ENCODE results near the gene BTBD10. TPM values are rescaled to one million over a fixed set of nuclear protein-coding genes. Genes with fewer than 3 reads are reported as not detected.

Gene BTBD10
- total RNA-seq, 4 donors from 2014 or later: 44.1 to 65.1 (median 50.4) TPM

DNA sequence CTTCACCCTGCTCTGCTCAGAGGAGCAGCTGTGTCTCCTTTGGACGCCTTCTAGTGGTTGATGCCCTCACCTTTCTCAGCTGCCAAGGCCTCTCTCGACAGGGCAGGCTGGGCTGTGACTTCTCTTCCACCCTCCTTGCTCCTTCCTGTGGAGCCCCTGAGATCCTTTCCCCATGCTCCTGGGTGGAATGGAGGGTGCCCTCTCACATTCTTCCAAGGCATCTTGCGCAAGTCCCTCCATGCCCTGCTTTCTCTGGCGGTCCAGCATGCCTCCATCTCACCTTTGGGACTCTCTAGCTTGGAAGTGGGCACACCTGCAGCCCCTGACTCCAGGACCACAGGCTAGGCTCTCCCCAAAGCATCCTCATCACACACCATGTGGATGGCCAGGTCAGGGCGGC lies 116.6 kb downstream of the BTBD10 start:
- Histone ChIP-seq H3K9me3 (no peaks in the 10 kb centered on the region), H3K4me1 (peaks cover 0 to 26% (median 0%) of the 10 kb centered on the region in 3 donors), H3K27ac (no peak overlapping the region), H3K4me3 (no peak overlapping the region), H3K36me3 (peaks cover 0 to 30% of the 10 kb centered on the region in 2 donors), H3K27me3 (no peaks in the 10 kb centered on the region)
- TF ChIP-seq POLR2A (IDR thresholded peaks at IDR 0.05) (no peak), EP300 (IDR thresholded peaks at IDR 0.05) (no peak)
- TF ChIP-seq, protein P1, sequence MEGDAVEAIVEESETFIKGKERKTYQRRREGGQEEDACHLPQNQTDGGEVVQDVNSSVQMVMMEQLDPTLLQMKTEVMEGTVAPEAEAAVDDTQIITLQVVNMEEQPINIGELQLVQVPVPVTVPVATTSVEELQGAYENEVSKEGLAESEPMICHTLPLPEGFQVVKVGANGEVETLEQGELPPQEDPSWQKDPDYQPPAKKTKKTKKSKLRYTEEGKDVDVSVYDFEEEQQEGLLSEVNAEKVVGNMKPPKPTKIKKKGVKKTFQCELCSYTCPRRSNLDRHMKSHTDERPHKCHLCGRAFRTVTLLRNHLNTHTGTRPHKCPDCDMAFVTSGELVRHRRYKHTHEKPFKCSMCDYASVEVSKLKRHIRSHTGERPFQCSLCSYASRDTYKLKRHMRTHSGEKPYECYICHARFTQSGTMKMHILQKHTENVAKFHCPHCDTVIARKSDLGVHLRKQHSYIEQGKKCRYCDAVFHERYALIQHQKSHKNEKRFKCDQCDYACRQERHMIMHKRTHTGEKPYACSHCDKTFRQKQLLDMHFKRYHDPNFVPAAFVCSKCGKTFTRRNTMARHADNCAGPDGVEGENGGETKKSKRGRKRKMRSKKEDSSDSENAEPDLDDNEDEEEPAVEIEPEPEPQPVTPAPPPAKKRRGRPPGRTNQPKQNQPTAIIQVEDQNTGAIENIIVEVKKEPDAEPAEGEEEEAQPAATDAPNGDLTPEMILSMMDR (IDR thresholded peaks at IDR 0.05): no peak
- WGBS, 2 donors (ENCODE audit: low coverage in 1 of 2): 82 to 100% methylated on average over 1 to 3 of the region's 5 CpGs
- ATAC-seq: no peak

DNA sequence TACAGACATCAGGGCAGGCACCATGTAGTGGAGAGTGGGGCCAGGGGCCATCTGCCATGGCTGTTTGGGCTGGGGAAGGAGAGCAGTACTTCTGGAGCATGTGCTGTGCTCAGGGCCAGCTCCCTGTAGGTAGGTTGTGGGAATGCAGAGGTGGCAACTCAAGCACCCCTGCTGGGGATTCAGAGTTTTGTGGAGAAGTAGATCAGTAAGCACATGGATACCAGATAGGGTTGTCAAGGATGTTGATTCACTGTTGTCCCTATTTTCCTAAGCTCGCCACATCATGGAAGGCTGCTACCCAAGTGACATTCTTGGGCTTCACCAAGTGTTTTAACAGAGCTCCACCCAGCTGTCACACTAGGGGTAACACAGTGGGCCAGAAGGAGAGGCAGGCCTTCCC lies 118.2 kb downstream of the BTBD10 start:
- ATAC-seq: no peak
- TF ChIP-seq EP300 (IDR thresholded peaks at IDR 0.05): no peak
- no peak for TF ChIP-seq POLR2A (IDR thresholded peaks at IDR 0.05)
- TF ChIP-seq, protein P1 (IDR thresholded peaks at IDR 0.05): no peak
- TF ChIP-seq POLR2AphosphoS5 (IDR thresholded peaks at IDR 0.05): no peak

DNA sequence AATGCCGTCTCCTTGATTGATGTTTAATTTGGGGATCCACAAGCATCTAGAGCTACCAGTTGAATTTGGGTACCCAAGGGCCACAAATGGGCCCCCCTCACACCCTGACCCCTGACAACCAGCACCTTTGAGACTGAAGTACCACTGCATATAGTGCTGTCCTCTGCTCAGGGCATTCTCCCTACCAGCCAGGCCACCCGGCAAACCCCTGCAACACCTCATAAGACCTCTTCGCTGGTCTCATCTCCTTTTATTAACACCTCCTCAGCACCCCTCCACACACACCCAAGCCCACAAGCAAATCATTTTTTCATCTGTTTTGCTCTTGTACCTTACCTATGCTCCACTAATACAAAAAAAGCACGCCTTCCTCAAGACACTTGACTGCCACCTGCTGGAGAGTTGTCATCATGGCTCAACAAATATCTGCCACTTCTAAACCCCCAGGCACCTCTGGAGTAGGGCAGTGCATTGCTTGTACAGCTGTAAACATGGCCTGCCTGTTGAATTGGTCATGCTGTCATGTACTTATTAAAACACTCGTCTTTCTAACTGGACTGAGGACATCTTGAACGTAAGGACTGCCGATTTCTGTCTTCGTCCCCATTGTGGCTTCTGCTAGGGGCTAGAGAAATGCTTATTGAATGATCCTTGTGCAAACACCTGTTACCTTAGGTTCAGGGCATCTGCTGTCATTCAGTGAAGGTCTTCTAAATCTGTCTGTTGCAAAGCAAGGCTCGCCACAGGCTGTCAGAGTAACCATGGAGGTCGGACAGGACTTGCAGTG lies 118.9 kb downstream of the BTBD10 start:
- peaks cover 0 to 22% of the 10 kb centered on the region in 2 donors for H3K36me3 ChIP-seq
- TF ChIP-seq, protein P1 (IDR thresholded peaks at IDR 0.05): peak; percentile 76 to 91 (median 81)
- no peak for TF ChIP-seq POLR2A (IDR thresholded peaks at IDR 0.05)
- no peak for TF ChIP-seq POLR2AphosphoS5 (IDR thresholded peaks at IDR 0.05)
- TF ChIP-seq EP300 (IDR thresholded peaks at IDR 0.05): no peak
- peaks cover 0 to 49% (median 6%) of the 10 kb centered on the region in 3 donors for H3K4me1 ChIP-seq
- ATAC-seq: peak; percentile 23
- 43 to 61% methylated on average over 5 to 8 of the region's 10 CpGs for WGBS, 2 donors (ENCODE audit: low coverage in 1 of 2)
- no peaks in the 10 kb centered on the region for H3K27me3 ChIP-seq
- no peaks in the 10 kb centered on the region for H3K9me3 ChIP-seq
- no peak overlapping the region for H3K27ac ChIP-seq
- no peak overlapping the region for H3K4me3 ChIP-seq

More for the DNA sequence above, 118.2 kb downstream of the BTBD10 start:
- Histone ChIP-seq H3K4me3 (no peak overlapping the region), H3K27ac (no peak overlapping the region), H3K9me3 (no peaks in the 10 kb centered on the region), H3K4me1 (peaks cover 0 to 42% (median 0%) of the 10 kb centered on the region in 3 donors), H3K36me3 (peaks cover 0 to 24% of the 10 kb centered on the region in 2 donors), H3K27me3 (no peaks in the 10 kb centered on the region)
- 80% methylated on average over 1 of the region's 1 CpG; no CpG with 5 or more reads in 1 of the 2 donors for WGBS, 2 donors (ENCODE audit: low coverage in 1 of 2)

DNA sequence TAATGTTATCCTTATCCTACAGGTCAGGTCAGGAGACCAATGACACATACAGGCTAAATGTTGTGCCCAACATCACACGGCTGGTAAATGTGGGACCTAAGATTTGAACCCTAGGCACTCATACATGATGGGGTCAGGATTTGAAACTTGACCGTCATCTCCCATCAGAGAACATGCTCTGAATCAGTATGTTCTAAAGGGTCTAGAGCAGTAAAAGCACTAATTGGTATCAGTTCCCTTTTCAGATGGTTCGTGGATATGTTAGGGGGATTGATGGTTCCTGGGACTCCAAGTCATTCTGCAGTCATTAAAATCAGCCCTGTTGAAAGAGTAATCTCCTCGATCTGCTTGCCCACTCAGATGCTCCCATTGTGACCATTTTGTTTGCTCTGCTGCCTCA lies 120.0 kb downstream of the BTBD10 start:
- TF ChIP-seq EP300 (IDR thresholded peaks at IDR 0.05) (no peak), POLR2A (IDR thresholded peaks at IDR 0.05) (no peak), POLR2AphosphoS5 (IDR thresholded peaks at IDR 0.05) (no peak)
- TF ChIP-seq, protein P1 (IDR thresholded peaks at IDR 0.05): no peak
- peaks cover 0 to 55% (median 16%) of the 10 kb centered on the region in 3 donors for H3K4me1 ChIP-seq
- H3K9me3 ChIP-seq: no peaks in the 10 kb centered on the region
- no peak overlapping the region for H3K27ac ChIP-seq
- no peak for ATAC-seq
- H3K36me3 ChIP-seq: peaks cover 0 to 22% of the 10 kb centered on the region in 2 donors
- no peaks in the 10 kb centered on the region for H3K27me3 ChIP-seq
- 80 to 93% methylated on average over 2 to 3 of the region's 4 CpGs for WGBS, 2 donors (ENCODE audit: low coverage in 1 of 2)
- no peak overlapping the region for H3K4me3 ChIP-seq

DNA sequence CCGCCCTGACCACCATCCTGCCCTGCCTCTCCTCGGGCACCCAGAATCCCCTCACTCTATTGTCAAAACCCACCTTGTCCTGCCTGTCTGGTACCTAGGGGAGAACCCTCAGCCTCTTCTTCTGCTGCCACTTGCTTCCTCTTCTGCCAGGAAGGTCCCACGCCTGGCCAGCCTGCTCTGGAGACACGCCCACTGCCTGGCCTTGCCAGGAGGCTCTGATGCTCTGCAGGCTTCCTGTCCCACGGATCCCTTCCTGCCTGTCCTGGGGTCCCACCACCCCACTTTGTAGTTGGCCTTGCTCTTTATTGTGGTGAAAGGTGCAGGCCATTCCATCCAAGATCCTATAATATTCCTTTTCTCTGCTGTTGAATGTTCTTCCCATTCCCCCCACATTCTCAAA lies 122.0 kb downstream of the BTBD10 start:
- peaks cover 0 to 70% (median 16%) of the 10 kb centered on the region in 3 donors for H3K4me1 ChIP-seq
- H3K27ac ChIP-seq: no peak overlapping the region
- no peak for ATAC-seq
- TF ChIP-seq, protein P1 (IDR thresholded peaks at IDR 0.05): no peak
- TF ChIP-seq POLR2A (IDR thresholded peaks at IDR 0.05) (no peak), EP300 (IDR thresholded peaks at IDR 0.05) (no peak), POLR2AphosphoS5 (IDR thresholded peaks at IDR 0.05) (no peak)
- no peak overlapping the region for H3K4me3 ChIP-seq
- no peaks in the 10 kb centered on the region for H3K27me3 ChIP-seq
- H3K9me3 ChIP-seq: no peaks in the 10 kb centered on the region
- H3K36me3 ChIP-seq: peaks cover 0 to 14% of the 10 kb centered on the region in 2 donors
- WGBS, 2 donors (ENCODE audit: low coverage in 1 of 2): 54 to 88% methylated on average over 3 of the region's 5 CpGs

All from gastroesophageal sphincter (tissue), 4 donors.